Medulla oblongata (tissue), 1 donor: ENCODE data around the gene ANKRD44.
A peak's percentile ranks its signal among the peaks of the same experiment; 100 is the strongest.

Experiments
- DNase-seq: peaks from one replicate; pipeline ENCODE4 v3.0.0-alpha.2; 2015; ENCODE audit errors: extremely low spot score

ANKRD44 gene

DNA sequence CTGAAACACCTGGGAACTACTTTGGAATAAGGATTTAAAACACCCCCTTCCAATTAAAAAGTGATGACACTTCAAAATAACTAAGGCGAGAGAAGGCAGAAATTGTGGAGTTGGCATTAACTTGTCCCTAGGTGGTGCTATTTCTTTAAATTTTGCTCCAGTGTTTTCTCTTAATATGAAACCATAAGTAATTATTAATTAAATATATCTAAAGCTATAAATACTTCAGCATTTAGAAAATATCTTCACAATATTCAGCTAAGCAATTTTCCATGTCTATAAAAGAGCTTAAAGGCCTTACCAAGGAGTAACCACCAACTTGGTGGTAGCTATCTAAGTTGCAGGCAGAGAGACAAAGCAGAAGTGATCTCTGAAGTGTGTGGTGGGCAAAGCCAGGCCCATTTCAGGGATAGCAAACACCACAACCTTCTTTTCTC is 197.3 kb downstream of the ANKRD44 start:
- peak; percentile 75 for DNase-seq

DNA sequence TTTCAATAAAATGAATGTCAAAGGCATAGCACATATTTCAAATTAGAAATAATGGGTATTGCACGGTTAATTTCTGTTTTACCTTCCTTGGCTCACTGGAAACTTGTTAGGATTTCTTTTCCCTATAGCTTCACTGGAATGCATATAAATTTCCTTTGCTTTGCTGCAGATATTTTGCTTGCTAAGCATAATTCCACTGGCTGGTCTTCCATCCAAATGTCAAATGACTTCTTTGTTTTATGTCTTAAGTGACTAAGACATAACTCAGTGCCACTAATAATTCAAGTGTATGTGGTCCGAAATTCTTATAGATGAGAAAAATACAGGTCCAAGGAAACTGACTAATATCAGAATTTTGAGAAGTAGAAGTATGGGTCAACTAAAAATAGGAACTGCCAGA is 201.3 kb downstream of the ANKRD44 start:
- DNase-seq = no peak

DNA sequence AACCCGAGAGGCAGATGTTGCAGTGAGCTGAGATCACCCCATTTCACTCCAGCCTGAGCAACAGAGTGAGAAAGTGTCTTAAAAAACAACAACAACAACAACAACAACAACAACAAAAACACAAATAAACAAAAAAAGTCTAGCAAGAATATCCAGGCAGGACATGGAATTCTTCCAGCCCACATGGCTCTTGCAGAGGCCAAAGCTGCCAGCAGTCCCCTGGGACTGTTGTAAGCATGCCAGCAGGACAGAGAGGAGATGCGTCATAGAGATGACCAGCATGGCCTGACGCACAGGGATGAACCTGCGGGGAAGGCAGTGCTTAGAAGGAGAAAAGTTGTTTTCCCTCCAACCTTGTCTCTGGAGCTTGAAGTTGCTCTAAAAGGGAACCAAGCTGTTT is 201.8 kb downstream of the ANKRD44 start:
- peak; percentile 76 for DNase-seq

DNA sequence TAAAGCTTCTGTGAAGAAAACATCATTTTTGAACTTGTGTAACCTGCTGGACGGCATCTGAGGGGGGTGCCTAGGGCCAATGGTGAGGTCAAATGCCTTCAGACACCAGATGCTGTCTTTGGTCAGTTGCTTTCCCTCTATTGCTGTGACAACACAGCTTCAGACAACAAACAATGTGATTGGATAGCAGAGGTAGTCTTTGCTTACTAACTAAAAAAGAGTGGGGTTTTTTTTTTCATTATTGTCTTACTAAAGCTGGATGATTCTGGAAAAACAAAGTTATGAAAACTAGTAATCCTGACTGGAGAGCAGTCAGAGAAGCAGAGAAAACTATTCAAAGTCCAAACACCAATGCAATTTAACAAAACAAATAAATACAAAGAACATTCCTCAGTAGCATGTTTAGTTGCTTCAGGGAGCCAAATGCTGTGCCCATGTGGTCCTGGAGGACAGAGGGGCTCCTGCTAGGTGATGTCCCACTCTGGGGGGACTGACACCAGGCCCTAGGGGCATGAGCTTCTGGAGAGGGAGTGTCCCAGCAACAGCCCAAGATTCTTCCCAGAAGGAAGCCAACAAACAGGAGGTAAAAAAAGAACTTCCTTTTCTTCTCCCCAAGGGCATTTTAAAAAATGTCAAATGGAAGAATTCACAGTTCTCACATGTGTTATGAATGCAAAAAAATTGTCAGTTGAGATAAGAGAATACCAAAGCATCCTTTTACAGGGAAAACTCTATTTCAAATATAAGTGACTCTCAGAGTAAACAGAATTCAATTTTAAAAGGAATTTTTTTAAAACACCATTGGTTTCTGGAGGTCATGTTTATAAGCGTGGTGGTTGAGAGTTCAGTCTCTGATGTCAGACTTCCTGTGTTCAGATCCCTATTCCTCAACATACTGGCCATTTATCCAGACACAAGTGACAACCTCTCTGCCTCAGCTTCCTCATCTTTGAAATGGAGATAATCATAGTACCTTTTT is 203.0 kb downstream of the ANKRD44 start:
- DNase-seq = peak; percentile 41

DNA sequence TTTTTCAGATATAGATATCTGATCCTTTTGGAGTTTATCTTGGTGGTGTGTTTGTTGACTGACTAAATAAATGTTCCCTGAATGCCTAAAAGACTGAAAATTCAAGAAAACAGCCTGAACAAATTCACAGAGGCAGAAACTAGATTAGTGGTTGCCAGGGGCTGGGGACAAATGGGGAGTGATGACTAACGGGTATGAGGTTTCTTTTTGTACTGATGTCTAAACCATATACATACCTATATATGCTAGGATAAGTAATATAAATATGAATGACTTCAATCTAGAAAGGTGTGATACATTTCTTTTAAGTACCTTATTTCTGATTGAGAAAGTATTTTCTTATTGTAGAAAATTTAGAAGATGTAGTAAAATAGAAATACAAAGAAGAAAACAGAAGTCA is 207.2 kb downstream of the ANKRD44 start:
- DNase-seq = no peak

DNA sequence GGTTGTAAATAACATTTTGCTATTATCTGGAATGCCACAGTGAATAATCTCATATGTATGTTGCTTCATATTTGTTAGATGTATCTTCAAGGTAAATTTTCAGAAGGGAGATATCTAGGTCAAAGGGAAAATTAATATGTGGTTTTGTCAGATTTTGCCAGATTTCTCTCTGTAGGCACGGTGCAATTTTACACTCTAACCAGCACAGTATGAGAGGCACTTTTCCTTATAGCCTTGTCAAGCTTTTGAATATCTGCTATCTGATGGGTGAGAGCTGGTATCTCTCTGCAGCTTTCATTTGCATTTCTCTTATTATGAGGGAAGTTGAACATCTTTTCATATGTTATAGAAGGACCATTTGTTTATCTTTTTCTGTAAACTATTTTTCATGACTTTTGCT is 208.3 kb downstream of the ANKRD44 start:
- no peak for DNase-seq

DNA sequence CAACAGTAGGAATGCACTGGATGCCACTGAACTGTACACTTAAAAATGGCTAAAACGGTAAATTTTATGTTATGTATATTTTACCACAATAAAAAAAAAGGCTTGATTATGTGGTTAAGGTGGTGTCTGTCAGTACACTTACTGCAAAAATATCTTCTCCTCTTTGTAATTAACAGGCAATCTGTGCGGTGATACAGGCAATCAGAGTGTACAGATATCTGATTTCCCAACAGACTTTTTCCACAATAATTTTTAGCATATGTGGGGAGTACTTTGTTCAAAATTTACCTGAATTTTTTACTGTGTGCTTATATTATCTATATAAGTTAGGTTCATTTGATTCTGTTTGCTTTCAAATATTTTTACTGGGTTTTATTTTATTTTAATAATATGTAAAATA is 209.1 kb downstream of the ANKRD44 start:
- DNase-seq = no peak

DNA sequence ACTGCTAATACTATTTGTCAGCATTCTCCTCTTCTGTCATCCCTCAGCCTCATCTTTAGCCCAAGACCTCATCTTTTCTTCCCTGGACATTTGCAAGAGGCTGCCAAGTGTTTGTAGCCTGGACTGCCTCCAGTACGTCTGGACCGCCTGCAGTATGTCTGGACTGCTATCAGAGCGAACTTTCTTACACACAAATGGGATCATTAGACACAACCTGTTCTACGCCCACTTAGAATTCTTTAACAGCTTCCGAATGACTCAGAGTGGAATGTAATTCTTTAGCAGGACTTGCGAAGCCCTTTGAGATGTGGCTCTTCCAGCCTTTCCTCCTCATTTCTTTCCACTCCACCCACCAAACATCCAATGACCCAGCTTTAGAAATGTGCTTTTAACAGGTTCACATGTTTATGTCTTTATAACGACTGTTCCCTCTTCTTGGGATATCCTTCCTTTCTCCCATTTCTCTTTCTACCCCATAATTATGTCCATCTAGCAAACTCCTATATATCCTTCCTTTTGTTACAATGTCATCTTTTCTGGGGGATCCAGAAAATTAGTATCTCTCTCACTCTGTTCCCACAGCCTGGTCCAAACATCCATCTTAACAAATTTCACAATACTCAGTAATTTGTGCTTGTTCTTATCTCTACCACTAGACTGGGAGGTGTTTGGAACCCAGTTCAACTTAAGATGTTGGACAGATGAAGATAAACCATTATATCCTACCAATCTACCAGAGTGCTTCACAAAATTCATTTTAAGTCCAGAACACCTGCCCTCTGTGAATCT is 212.8 kb downstream of the ANKRD44 start:
- peak; percentile 54 for DNase-seq

DNA sequence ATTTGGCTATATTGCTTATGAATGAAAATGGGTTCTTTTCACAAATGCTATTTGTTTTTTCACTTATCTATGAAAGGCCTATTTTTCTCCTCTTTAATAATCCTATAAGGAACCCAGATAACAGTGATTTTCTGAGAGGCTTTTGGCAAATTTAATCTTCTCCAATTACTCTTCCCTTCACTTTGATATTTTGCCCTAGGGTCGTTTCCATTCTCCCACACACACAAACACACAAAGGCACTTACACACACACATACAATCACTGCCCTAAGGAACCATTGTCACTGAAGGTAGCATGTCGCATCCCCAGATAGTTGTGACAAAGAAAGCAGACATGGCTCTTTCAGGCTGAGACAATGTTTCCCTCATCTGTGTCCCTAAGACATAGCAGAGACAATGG is 213.9 kb downstream of the ANKRD44 start:
- no peak for DNase-seq

DNA sequence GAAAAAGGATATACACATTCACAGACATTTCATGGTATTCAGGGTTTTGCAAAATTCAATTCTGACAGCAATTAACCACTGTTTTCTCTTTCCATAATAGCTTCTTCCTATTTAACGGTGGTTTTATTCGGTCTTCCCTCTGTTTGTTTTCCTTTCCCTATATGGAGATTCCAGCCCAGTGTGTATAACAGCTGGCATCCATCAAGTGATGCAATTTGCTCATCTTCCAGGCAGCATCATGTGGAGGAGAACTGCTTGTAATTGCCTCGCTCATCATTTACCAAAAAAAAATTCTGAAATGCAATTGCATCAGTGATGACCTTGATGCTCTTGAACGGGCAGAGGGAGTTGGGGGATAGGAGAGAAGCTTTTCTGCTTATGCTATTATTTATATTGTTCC is 218.1 kb downstream of the ANKRD44 start:
- no peak for DNase-seq

DNA sequence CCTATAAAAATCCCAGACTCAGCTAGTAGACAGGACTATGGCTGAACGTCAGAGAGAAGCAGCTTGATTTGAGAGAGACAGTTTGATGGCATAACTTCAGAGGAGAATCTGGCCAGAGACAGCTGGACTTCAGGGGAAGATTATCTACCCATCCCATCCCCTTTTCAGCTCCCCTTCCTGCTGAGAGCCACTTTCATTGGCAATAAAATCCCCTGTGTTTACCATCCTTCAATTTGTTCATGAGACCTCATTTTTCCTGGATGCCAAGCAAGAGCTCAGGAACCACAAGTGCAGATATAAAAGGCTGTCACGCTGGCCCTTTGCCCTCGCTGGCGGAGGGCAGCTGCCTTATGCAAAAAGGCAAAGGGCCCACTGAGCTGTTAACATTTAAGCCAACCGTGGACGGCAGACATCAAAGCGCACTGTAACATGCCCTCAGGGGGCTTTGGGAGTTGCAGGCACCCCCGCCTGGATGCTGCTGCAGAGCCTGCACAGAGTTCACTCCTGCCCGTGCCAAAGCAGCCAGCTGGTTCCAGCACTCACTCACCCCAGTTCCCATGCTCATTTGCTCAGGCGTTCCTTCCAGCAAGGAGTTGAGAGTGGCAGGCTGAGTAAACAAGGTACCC is 219.7 kb downstream of the ANKRD44 start:
- no peak for DNase-seq

DNA sequence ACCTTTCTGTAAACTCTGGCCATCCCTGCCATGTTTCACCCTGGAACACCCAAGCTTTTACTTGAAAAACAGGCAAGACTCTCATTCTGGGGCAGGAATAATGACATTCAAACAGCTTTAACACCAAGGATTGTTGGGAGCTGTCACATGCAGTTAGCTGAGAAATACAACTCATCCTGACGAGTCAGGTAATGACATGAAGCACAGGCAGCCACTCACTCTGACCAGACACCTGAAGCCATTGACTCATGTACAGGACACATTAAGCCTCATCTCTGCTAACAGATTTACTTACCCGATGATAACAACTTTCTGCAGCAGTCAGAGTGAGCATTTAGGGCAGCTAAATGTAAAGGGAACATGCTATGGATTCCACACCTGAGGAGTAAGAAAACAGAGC is 220.9 kb downstream of the ANKRD44 start:
- no peak for DNase-seq

DNA sequence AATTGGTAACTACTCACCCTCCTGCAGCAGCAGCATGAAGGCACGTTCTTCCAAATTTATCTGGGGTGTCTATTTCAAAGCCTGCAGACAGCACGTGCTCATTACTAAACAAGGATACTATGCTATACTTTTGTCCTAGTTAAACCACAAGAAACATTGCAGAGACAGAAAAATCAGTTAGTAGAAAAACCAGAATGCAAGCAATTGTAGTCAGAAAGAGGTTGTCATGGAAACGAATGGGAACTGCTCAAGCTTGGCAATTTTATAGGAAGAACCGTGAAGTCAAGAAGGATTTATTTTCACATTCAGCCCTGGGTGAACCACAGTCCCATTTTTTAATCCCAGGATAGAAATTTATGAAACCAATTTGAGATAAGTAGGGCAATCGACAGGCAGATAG is 221.9 kb downstream of the ANKRD44 start:
- DNase-seq = peak; percentile 64

DNA sequence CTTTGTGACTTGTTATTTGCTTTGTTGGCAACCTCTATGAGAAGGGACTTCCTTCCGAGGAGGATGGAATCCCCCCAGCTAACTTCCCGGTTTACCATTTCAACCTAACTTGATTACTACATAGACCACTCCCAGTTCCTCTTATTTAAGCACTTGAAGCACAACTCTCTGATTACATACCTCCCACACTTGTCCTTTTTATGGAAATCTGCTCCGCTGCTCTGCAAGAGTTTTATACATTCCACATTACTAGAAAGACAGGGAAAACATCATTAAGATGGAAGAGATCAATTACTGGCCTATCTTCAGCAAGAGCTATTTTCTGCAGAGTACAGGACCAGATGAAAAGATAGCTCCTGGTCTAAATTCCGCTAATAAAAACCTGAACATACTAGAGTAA is 224.1 kb downstream of the ANKRD44 start:
- peak; percentile 61 for DNase-seq

DNA sequence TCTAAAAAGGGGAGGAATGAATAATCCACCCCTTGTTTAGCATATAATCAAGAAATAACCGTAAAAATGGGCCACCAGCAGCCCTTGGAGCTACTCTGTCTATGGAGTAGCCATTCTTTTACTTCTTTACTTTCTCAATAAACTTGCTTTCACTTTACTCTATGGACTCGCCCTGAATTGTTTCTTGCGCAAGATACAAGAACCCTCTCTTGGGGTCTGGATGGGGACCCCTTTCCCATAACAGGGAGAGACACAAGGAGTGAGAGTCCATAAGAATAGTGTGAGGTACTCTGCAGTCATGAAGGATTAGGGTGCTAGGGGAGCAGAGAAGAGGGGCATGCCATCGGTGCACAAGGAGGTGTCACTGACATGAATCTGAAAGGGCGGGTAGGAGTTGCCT is 224.9 kb downstream of the ANKRD44 start:
- DNase-seq = no peak

DNA sequence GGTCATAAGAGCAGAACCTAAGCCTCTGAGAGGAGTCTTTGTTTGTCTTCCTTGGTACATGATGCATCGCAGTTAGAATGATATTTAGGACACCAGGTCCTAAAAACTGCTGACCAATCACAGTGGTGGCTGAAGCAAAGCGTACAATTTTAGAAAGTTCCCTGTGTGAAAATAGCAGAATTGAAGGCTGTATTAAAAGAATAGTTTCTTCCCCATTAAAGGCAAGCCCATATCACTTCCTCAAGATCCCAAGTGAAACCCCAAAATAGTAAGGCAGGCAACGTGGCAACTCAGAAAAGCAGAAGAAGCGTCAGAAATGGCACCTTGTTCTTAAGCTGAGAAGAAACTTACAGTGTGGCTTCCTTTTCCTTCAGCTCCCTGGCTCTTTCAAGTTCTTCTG is 229.3 kb downstream of the ANKRD44 start:
- peak; percentile 87 for DNase-seq

DNA sequence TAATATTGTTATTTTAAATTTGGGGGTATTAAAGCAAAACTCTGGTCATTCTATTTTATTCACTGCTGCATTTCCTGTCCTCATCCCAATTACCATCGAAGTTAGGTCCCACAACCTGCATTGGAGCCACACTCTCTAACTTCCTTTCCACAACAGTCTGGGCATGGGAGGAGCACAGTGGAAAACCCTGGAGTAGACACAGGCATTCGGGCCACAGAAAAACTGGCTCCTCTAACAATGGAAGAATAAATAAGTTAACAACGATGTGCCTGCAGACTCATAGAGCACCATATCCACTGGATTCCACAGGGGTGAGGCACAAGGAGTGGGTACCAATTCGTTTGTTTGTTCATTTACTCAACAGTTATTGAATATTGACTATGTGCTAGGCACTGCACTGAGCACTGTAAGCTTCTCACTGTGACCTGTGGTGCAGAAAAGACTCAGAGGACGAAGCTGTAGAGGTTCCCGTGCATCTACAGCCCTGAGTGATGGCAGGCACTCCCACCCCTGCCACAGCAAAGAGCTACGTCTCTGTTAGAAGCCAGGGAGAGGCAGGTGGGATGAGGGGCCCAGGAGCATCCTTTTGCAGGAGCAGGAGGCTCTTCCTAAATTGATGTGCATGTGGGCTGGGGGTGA is 229.9 kb downstream of the ANKRD44 start:
- no peak for DNase-seq

DNA sequence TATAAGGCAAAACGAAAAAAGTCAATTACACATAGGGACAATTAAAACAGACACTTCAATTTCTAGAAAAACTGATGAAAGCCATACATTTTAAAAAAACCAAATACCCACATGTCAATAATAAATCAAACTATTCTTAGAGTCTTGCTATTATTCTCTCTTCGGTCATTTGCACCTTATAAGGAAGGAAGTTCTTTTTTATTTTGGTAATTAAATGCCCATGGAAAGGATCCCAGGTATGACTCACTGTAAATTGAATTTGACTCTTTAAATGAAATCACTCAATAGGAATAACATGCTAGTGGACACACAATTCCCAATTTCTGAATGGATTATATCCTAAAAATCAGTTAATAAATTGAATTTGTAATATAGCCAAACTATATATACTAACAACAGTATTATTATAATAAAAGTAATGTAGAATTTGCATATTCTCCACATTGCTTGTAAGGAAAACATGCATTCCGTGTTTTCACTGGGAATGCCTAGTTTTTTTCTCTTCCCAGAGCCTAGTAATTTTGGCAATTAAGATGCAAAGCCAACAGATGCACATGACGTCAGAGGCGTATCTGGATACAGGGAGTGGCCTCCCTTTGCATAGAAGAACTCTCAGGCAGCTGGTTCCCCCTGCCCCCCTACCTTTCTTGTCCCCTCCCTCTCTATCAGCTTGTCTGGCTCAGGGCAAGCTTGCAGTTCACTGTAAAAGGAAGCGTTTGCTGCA is 230.6 kb downstream of the ANKRD44 start:
- DNase-seq = peak; percentile 64

DNA sequence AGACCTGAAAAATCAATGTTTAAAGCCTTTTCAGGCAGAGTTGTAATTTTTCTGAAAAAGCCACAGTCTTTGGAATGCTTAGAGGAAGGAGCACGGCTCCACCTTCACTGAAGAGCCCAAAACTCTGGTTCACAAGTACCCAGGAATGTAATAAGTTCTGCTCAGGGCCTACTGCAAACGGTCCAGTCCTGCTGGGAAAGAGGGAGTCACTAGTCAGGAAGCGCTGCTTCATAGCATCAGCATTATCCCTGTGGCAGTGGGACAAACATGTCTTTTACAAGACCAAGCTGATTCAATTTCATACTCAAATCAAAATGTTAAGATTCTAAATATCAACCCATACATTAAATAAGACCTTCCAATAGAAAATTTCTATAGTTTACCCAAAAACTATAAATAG is 231.2 kb downstream of the ANKRD44 start:
- peak; percentile 66 for DNase-seq

DNA sequence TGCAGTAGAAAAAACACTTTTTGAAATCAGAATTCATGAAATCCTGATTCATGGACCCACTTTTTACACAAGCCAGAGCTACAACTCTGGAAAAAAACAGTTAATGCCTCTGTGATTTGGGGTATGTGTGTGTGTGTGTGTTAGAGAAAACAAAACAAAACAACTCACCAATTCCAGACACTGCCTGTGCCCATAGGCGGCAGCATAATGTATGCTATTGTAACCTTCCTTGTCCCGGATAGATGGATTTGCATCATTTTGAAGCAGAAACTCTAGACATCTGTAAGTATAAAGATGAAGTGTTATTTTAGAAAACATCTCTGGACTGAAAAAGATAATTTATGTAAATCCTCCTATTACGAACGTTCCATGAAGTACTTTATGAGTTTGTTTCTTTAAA is 232.0 kb downstream of the ANKRD44 start:
- peak; percentile 81 for DNase-seq

DNA sequence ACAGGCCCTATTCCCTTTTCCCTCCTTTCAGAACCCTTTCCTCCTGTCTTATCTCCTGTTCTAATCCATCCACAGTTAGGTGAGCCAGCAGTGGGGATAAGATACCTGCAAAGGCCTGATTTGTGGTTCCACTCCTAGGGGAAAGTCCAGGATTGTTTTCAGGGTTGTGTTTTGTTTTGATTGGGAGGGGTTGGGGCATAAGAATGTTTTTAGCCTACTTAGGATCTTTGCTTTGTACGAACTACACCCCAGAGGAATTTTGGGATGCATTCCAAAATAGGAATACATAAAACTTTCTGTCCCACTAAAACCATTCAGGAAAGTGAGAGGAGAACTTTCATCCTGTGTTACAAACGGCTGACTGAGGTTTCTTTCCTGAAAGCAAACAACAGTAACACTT is 233.2 kb downstream of the ANKRD44 start:
- DNase-seq = no peak
